Chondrocyte (in vitro differentiated cells): ENCODE measurements around the gene TIPARP. TPM values are rescaled to one million over a fixed set of nuclear protein-coding genes. Genes with fewer than 3 reads are reported as not detected.

ENCODE experiments used
- DNase-seq: peaks from one replicate; pipeline ENCODE4 v3.0.0; 2021; ENCODE audit warnings: mixed read lengths, low spot score
- H3K27ac Mint-ChIP-seq: one replicate; pipeline ENCODE4 v1.8.0; 2021; ENCODE audit warnings: mild to moderate bottlenecking, moderate library complexity, mixed read lengths; ENCODE audit not compliant: unreplicated experiment
- H3K27me3 Mint-ChIP-seq: 2 replicates; pipeline ENCODE4 v1.8.0; 2021; ENCODE audit warnings: low read depth, mixed read lengths
- H3K36me3 Mint-ChIP-seq: 2 replicates; pipeline ENCODE4 v1.8.0; 2021; ENCODE audit warnings: low read depth, mixed read lengths
- H3K4me1 Mint-ChIP-seq: 2 replicates; pipeline ENCODE4 v1.8.0; 2021; ENCODE audit warnings: low read depth, mild to moderate bottlenecking, mixed read lengths
- H3K4me3 Mint-ChIP-seq: one replicate; pipeline ENCODE4 v1.8.0; 2021; ENCODE audit warnings: mild to moderate bottlenecking, moderate library complexity, mixed read lengths; ENCODE audit not compliant: unreplicated experiment
- H3K9me3 Mint-ChIP-seq: 2 replicates; pipeline ENCODE4 v1.8.0; 2021; ENCODE audit warnings: low read depth, mixed read lengths
- long read RNA-seq: library from polyadenylated mRNA; stranded (forward); transcript quantifications from one replicate; pipeline ENCODE4 v2.0.0, GENCODE V29; 2021
- total RNA-seq: library from RNA; stranded (reverse); gene quantifications from 3 replicates; pipeline ENCODE4 v1.2.1, GENCODE V29; 2021
- TF ChIP-seq, protein P1 (sequence below): fragments of 200-600 bp; sonication (generic); IDR thresholded peaks from 2 replicates; pipeline ENCODE4 v1.5.0; 2021; ENCODE audit warnings: antibody characterized with exemption, mild to moderate bottlenecking, moderate library complexity

The TIPARP gene, protein sequence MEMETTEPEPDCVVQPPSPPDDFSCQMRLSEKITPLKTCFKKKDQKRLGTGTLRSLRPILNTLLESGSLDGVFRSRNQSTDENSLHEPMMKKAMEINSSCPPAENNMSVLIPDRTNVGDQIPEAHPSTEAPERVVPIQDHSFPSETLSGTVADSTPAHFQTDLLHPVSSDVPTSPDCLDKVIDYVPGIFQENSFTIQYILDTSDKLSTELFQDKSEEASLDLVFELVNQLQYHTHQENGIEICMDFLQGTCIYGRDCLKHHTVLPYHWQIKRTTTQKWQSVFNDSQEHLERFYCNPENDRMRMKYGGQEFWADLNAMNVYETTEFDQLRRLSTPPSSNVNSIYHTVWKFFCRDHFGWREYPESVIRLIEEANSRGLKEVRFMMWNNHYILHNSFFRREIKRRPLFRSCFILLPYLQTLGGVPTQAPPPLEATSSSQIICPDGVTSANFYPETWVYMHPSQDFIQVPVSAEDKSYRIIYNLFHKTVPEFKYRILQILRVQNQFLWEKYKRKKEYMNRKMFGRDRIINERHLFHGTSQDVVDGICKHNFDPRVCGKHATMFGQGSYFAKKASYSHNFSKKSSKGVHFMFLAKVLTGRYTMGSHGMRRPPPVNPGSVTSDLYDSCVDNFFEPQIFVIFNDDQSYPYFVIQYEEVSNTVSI
- 65.3 to 90.5 TPM (median 65.3 TPM) in 3 replicates for total RNA-seq
- long read RNA-seq, full-length matches to known transcripts = 6 of 10 reads
- long read RNA-seq, partial matches to known transcripts = 2 of 10 reads
- long read RNA-seq, other reads (novel, unspliced or antisense) = 2 of 10 reads

DNA sequence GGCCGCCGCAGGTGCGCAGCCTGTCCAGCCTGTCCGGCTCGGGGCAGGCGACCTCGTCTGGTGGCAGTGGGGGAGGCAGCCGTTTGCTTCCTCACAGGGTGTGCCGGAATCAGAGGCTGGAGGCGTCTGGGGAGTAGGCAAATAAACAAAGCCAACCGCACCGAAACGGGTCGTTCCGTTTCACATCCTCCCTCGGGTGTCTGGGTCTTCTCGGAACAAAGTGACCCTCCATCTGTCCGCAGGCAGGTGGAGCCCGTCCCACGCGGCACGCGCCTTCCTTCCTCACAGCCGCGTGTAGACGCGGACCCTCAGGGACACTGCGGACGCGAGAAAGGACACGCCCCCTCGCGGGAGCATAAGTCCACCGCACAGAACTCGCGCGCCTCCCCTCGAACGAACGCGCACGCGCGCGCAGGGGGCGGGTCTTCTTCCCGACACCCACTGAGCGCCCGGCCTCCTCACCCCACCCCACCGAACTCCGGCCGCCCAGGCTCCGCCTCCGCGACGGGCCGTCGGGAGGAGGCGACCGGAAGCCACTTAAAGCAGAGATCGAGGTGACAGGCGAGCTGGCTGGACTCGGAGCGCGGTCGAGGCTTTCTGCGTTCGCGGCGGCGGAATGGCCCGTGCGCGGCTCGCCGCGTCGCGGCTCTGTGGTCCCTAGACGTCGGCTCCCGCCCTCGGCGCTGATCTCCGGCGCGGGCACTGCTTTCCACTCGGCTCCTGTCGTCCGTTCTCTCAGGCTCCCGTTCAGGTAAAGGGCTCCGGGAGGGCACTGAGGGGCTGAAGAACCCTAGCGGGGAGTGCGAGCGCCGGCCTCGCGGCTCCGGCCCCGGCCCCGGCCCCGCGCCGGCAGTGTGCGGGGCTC, at the start of gene TIPARP:
TSS of gene TIPARP (plus strand) at position 545 of the 865 bp plus-strand sequence. CDS start 3,108 bp downstream, outside the sequence.
- TF ChIP-seq, protein P1, sequence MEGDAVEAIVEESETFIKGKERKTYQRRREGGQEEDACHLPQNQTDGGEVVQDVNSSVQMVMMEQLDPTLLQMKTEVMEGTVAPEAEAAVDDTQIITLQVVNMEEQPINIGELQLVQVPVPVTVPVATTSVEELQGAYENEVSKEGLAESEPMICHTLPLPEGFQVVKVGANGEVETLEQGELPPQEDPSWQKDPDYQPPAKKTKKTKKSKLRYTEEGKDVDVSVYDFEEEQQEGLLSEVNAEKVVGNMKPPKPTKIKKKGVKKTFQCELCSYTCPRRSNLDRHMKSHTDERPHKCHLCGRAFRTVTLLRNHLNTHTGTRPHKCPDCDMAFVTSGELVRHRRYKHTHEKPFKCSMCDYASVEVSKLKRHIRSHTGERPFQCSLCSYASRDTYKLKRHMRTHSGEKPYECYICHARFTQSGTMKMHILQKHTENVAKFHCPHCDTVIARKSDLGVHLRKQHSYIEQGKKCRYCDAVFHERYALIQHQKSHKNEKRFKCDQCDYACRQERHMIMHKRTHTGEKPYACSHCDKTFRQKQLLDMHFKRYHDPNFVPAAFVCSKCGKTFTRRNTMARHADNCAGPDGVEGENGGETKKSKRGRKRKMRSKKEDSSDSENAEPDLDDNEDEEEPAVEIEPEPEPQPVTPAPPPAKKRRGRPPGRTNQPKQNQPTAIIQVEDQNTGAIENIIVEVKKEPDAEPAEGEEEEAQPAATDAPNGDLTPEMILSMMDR = peak; percentile 89

DNA sequence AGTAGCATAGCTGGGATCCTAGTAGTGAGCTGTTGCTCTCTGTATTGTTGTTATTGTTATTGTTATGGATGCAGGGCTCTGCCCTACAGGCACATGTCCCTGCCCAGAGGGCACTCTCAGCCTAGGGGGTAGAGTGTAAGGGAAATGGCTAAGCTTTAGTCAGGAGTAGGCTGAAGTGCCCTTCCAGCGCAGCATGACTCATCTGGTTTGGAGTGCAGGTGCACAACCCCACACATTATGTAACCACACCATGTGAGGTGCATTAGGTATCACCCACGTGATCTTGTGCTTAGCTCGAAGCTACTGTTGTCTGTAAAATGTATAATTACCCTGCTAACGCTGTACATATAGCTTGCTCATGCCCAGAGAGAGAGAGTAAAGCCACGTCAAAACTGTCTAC, 48.3 kb upstream of the TIPARP start:
- Mint-ChIP-seq H3K4me3 (no peak overlapping the region), H3K4me1 (peaks cover 30% of the 10 kb centered on the region), H3K27ac (no peak overlapping the region), H3K9me3 (no peaks in the 10 kb centered on the region), H3K27me3 (no peaks in the 10 kb centered on the region), H3K36me3 (no peaks in the 10 kb centered on the region)
- no peak for DNase-seq
- TF ChIP-seq, protein P1 = no peak

More for the DNA sequence above, at the start of gene TIPARP:
- Mint-ChIP-seq H3K27me3 (no peaks in the 10 kb centered on the region), H3K27ac (peak within 1 kb of the TSS; percentile 98), H3K4me3 (peak within 1 kb of the TSS; percentile 96), H3K4me1 (peaks cover 32% of the 10 kb centered on the region), H3K9me3 (no peaks in the 10 kb centered on the region), H3K36me3 (peaks cover 16% of the 10 kb centered on the region)
- peak; percentile 100 for DNase-seq

DNA sequence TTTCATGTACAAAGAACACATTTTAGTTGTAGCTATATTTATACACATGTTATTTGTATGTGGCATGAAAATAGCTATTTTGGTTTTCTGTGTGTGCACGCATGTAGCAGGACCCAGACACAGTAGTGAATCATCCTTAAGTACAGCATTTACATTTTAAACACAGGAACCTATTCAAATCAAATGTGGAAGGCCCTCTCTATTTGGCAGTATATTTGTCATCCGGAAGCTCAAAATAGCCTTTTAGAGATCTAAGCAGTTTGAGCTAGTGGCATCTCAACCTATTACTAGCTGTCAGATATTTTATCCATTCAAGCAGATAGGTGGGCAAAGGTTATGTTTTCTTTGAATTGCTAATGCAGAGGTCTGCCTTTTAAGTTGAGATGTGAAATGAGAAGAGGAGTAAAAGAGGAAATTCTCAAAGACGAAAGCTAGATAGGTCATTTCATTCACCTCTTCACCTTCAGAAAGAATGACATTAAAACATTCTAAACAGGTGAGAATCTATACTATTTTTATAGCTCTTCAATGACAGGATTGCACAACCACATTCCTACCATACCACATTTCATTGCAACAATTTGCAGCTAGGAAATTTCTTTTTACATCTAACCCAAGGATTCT, 46.3 kb upstream of the TIPARP start:
- Mint-ChIP-seq H3K9me3 (no peaks in the 10 kb centered on the region), H3K4me3 (no peak overlapping the region), H3K36me3 (no peaks in the 10 kb centered on the region), H3K27ac (no peak overlapping the region), H3K4me1 (peaks cover 32% of the 10 kb centered on the region), H3K27me3 (no peaks in the 10 kb centered on the region)
- TF ChIP-seq, protein P1 = no peak
- DNase-seq = no peak

DNA sequence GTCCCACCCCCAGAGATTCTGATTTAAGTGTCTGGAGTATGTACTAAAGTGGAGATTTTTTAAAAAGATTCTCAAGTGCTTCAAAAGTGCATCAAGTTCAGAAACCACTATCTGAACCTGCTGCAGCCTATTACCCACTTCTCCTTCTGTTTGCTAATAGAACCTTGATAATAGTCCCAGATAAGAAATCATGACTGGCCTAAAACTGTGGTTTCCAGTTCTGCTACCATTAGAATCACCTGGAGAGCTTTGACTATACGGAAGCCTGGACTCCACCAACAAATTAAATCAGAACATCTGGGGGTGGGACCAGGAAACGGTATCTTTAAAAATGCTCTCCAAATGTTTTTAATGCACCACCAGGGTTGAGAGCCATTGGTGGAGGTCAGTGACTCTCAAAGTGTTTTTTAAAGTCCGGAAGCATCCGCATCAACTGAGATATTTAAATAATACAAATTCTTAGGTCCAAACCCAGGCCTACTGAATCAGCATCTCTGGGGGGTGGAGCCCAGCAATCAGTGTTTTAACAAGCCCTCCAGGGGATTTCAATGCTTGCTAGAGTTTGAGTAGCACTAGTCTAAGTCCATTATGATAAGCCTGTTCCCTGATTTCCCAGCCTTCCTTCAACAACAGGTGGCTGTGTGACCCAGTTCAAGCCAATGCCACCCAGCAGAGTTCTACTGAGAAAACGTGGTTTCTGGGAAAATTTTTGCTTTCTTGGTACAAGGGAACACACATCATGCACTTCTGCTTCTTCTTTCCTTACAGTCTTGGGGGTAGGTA, 45.4 kb upstream of the TIPARP start:
- no peak overlapping the region for H3K27ac Mint-ChIP-seq
- H3K4me3 Mint-ChIP-seq = no peak overlapping the region
- no peaks in the 10 kb centered on the region for H3K27me3 Mint-ChIP-seq
- DNase-seq = no peak
- no peaks in the 10 kb centered on the region for H3K9me3 Mint-ChIP-seq
- H3K4me1 Mint-ChIP-seq = peaks cover 32% of the 10 kb centered on the region
- no peaks in the 10 kb centered on the region for H3K36me3 Mint-ChIP-seq
- TF ChIP-seq, protein P1 = no peak
